ENCODE measurements around the gene PCBP2.

Gene PCBP2

DNA sequence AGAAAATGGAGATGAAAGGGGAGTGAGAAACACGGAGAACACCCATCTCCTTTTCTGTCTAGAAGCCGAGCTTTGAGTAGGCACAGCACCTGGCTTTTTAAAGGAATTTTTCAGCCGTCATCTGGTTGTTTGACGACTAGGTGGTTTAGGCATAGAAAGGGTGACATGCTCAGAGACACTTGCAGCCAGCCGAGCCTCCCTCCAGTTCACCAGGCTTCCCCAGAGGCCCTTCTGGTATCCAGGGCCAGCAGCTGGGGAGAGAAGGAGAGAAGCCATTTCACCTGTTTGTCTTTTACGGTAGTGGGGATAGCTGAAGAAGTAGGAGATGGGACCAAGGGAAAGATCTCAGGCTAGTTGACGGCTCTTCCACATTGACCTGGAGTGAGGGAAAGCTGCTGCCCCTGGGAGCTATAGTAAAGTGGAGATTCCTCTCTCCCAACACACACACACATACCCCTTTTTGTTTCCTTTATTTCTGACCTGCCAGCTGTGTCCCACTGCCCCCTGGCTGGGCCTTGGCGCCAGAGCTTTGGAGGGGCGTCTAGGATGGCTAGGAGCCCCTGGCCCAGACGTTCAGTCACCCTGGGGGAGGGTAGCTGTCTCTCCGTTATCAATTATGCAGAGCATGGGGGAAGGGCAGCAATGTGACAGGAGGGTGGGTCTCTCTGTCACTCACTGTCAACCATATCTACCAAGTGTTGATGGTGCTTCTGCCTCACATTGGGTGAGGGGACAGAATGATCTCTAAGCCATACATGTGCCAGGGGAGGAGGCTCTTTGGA is 41.9 kb downstream of the PCBP2 start:
- no peak for DNase-seq (ENCODE audit: low read depth in 2 of 2)

DNA sequence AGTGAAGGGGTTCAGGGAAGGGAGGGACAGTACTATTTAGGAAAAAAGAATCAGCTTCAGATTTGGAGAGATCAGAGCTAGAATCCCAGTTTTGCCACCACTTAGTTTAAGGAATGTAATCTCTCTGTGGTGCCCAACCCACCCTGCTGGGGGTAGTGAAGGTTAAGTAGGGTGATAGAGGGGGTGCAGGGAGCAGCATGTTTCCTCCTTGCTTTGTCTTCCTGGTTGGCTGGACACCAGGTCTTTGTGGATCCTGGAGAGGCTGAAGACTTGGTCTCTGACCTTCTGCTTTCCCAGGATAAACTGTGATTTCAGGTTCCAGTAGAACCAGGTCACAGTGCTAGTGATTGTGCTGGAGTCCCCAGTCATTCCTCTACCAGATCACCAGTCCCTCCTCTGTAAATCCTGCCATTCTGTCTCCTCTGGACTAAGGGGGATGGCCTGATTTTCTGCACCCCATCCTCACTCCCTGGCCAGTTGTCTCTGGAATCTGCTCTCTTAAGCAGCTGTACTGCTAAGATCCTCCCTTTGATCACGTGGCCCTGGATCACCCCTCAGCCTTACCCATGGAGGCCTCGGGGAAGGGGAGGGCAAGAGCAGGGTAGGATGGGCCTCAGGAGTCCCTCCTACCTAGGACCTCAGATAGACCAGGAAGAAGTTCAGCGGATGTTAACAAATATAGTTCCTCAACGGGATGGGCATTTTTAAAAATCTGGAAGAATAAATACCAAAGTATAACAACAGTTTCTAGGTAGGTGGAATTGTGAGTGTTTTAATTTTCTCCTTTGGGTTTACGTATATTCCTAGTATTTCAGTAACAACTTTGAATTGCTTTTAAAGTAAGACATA is 44.2 kb downstream of the PCBP2 start:
- DNase-seq (ENCODE audit: low read depth in 2 of 2), result no peak

DNA sequence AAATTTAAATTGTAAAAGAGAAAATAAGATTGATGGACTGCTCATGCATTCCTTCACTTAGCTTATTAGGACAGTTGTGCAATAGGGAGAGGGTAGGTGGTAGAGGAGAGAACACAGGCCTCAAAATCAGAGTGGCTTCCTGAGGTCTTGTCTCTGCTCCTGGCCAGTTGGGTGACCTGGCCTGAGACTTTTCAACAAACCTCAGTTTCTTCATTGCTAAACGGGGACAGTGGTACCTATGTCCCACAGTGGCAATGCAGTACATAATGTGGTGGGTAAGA is 44.8 kb downstream of the PCBP2 start:
- no peak for DNase-seq (ENCODE audit: low read depth in 2 of 2)

DNA sequence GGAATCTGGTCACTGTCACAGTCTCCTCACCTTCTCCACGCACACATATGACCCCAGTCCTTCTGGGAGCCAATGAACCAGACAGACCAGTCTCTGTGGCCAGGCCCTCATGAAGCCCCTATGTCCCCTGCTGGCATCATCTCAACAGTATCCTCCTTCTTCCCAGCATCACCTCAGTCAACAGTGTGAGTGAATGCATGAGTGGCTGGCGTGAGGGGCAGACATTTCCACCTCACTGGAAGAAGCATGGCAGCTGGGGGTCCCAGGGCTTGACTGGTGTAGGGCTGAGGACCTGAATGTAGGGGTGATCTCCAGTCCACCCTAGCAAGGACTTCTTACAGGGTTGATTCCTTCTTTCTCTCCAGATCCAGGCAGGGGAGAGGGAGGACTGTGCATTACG is 45.6 kb downstream of the PCBP2 start:
- no peak for DNase-seq (ENCODE audit: low read depth in 2 of 2)

DNA sequence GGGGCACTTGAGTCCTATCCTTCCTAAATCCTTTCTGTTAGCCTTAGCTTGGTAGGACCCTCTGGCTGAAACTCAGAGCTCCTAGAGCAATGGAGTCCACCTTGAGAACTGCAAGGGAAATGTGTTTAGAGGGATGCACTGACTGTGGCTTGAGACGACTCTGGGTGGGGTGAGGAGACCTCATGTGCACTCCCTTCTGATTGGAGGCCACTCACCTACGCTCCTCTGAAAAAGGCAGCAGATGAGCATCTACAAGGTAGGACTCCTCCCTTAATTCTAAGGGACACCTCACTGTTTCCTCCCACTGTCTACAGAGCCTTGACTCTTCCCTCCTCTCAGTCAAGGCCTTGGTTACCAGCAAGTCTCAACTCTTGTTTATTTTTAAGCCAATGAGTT is 46.3 kb downstream of the PCBP2 start:
- DNase-seq (ENCODE audit: low read depth in 2 of 2), result no peak

DNA sequence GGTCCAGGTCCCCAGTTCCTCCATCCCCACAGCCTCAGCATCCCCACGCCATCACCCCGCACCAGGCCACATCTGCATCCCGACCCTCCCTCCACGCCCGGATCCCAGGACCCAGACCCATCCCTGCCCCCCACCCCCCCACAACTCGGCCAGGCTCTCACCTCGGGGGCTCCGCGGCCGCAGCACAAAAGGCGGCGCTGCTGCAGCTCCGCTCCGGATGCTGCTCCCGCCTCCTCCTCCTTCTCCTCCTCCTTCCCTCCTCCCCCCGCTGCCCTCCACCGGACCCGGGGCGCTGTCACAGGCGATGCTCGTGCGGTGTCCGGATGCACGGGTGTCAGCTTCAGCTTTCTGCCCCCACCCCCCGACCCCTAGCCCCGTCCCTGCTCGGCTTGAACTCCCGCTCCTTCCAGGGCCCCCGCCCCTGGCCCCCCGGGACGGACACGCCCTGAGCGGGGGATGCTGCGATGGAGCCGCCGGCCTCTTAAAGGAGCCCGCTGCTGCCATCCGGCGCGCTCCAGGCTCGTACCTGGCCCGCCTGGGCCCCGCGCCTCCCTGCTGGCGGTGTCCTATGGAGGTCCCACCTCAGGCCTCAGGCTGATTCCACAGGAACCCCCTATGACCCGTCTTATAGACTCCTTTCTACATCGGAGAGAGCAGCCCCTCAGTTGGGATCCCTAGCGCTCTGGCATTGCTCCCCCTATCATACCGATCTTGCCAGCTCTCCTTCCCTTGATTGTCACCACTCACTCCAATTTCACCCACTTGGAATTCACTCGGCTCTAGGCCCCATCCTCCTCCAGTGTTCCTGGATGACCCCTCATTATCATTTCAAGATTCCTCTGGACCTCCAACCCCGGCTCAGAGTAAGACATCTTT is 47.6 kb downstream of the PCBP2 start, which contains the start of gene MAP3K12:
TSS of gene MAP3K12 (minus strand) at position 193 of the 876 bp plus-strand sequence. CDS start 12,067 bp downstream, outside the sequence.
- peak in 1 of 2 donors; percentile 40 for DNase-seq (ENCODE audit: low read depth in 2 of 2)

DNA sequence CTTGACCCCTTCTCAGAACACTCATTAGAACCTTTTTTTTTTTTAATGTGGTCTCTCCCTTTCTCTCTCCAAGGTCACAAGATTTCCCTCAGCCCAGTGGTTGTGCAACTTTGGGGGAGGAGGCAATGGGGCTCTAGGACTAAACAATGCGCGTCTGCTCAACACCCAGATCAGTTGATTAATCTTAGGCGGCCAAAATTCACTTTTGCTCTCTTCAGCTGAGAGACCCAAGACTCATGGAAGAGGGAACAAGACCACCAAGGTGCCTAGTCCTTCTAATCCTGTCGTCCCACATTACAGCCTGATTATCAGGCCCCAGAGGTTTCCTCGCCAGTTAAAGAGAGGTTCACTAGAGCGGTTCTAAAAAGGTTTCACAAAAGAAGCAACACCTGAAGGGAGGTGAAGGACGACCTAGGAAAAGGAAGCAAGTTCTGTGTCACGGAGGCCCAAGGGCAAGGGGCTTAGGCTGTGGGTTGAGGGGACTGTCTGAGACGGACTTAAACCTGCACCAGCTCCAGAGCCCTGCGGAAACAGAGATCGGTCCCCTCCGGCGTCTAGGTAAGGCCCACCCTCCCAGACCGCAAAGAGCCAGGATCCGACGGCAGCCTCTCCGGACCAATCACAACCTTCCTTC is 48.4 kb downstream of the PCBP2 start:
- no peak for DNase-seq (ENCODE audit: low read depth in 2 of 2)

DNA sequence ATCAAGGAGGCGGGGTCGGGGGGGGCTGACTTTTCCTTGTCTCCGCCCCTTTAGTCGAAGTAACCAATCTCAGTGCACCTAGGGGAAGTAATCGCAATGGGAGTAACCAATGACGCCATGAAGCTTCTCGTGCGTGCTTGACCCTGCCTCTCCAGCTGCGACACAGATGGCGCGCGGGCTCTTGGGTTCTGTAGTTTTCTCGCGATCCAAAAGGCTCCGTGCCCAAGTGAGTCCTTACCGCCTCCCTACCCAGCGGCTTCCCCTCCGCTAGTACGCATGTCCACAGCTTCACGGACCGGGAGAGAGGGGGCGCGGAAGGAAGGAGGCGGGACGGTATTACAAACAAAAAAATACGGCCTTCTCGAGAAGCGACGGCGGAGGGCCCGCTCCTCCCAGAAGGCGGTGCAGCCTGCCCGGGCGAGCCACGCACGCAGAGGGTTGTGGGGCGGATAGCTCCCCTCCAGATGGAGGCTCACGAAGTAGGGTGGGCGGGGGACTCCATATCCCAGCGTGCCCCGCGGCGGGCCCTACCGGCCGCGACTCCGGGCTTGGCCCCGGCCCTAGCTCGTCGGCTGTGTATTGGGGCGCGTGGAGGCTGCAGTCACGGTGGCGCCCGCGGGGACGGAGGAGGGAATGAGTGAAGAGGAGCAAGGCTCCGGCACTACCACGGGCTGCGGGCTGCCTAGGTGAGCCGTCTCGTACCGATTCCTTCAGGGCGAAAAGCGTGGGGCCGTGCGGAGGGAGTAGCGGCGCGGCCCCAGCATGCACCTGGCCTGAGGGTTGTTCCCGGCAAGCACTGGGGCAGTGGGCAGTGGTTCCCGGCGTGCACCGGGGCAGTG is 49.1 kb downstream of the PCBP2 start, which contains the start of gene TARBP2:
TSS of gene TARBP2 (plus strand) at position 508 of the 839 bp plus-strand sequence. CDS start at position 634, 126 bp downstream.
- peak; percentile 94 to 95 for DNase-seq (ENCODE audit: low read depth in 2 of 2)

DNA sequence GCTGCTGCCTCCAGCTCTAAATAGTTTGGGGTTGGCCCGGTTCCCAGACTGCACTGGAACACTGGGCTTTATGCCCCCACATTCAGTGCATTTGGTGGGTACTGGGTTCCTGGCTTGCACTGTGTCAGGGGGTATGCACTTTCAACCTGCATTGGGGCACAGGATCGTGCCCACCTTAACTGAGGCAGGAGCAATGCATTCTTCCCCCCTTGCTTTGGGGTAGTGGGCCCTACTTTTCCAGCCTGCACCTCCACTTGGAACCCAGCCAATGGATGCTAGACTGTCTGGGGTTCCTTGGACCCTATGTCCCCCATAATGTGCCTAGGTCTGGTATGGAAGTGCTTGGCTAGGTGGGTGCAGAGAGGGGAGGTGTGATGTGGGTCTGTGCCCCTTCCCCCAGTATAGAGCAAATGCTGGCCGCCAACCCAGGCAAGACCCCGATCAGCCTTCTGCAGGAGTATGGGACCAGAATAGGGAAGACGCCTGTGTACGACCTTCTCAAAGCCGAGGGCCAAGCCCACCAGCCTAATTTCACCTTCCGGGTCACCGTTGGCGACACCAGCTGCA is 49.8 kb downstream of the PCBP2 start:
- no peak for DNase-seq (ENCODE audit: low read depth in 2 of 2)

DNA sequence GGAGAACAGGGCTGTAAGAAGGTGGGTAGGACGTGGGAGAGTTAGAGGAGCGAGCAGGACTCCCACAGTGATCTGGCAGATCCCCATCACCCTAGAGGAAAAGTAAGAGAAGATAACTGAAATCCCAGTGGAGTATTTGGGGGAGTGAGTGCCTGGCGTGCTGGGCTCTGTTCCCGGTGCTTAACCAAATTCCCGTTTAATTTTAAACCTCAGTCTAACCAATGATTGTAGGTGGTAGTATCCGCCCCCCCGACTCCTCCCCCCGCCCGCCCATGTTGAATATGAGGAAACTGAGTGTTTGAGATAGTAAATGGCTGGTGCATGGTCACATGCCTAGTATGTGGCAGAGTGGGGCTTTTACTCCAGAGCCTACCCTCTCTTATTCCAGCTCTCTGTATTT is 50.4 kb downstream of the PCBP2 start:
- no peak for DNase-seq (ENCODE audit: low read depth in 2 of 2)

DNA sequence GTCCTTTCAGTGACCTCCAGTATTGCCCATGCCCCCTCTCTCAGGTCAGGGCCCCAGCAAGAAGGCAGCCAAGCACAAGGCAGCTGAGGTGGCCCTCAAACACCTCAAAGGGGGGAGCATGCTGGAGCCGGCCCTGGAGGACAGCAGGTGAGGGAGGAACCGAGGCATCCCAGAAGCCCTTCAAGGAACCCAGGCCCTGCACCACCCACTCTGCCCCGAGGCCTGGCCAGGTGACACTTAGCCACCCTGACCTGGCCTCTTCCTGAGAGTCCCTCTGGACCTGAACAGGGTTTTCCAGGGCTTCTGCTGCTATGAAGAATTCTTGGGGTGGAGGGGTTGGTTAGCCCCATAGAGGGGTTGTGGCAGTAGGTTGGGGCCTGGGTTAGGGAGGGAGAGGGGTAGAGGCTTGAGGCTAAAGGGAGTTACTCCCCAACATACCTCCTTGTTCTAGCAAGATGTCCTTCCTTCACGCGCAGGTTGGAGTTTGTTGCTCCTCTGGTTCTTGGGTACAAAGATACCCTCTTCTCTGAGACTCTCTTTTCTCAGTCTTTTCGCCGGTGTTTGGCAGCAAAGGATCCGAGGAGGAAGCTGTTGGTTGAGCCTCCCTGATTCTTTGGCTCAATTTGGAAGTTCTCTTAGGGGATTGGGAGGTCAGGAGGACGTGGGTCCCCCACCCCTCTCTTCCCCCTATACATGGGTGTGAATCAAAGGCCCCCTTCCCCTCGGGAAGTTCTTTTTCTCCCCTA is 51.3 kb downstream of the PCBP2 start:
- DNase-seq (ENCODE audit: low read depth in 2 of 2), result no peak

DNA sequence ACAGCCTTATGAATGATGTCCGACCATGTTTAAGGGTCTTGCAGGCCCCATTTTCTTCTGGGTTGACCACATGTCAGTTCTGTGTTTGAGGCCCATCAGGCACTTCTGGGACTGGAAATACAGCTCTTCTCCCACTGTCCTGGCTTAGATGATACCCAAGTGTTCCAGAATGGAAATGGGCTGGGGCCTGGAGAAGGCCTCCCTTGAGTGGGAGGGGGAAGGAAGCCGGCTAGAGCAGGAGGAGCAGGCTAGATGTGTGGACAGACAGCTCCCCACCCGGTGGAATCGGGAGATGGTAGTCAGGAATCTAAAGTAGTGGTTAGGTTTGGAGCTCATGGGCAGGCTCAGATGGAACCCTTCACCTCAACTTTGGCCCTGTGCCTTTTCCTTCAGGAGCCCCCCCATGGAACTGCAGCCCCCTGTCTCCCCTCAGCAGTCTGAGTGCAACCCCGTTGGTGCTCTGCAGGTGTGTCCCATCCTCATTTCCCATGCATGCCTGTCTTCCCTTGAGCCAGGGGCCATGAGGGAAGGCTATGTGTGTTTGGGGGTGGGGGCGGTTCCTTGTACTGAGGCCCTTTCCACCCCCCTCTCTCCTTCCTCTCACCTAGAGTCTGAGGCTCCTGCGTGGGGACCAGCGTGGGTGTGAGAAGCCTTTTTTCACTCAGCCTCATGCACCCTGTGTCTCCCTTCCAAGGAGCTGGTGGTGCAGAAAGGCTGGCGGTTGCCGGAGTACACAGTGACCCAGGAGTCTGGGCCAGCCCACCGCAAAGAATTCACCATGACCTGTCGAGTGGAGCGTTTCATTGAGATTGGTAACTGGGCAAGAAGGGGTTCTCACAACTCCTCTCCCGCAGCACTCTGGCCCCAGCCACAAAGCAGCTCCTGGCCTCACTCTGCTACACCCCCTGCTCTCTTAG is 52.4 kb downstream of the PCBP2 start:
- no peak for DNase-seq (ENCODE audit: low read depth in 2 of 2)

DNA sequence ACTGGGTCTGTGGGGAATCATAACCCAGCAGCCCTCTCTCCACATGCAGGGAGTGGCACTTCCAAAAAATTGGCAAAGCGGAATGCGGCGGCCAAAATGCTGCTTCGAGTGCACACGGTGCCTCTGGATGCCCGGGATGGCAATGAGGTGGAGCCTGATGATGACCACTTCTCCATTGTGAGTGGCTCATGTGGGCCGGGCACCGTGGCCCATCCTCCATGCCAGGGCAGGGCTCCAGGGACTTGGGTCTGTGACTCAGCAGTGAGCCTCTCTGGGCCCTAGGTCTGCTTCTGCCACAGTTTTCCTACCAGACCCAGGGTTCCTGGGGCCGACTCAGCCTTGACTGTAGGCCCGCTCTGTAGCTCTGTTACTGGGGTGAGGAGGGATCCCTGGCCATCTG is 53.2 kb downstream of the PCBP2 start:
- DNase-seq (ENCODE audit: low read depth in 2 of 2), result no peak

DNA sequence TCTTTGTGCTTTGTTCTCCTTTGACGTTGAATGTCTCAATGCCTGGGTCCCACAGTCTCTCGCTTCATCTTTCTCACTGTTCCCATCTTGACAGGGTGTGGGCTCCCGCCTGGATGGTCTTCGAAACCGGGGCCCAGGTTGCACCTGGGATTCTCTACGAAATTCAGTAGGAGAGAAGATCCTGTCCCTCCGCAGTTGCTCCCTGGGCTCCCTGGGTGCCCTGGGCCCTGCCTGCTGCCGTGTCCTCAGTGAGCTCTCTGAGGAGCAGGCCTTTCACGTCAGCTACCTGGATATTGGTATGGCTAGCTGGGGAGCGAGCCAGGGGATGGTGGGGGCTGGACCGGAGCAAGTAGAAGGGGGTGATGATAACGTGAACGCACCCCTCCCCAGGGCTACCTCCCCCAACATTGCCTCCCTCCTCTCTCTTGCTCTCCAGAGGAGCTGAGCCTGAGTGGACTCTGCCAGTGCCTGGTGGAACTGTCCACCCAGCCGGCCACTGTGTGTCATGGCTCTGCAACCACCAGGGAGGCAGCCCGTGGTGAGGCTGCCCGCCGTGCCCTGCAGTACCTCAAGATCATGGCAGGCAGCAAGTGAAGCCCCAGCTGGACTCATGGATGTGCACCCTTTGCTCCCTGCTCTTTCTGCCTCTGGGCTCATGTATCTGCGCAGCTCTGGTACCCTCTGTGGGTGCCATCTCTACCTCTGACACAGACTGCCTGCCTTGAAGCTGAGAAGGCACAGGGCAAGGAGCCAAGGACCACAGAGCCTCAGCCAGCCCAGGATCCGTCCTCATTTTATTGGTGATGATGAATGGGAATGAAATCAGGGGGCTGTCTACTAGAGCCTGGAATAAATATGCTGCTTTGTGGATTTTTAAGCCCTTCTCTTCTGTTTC is 53.9 kb downstream of the PCBP2 start:
- no peak for DNase-seq (ENCODE audit: low read depth in 2 of 2)

DNA sequence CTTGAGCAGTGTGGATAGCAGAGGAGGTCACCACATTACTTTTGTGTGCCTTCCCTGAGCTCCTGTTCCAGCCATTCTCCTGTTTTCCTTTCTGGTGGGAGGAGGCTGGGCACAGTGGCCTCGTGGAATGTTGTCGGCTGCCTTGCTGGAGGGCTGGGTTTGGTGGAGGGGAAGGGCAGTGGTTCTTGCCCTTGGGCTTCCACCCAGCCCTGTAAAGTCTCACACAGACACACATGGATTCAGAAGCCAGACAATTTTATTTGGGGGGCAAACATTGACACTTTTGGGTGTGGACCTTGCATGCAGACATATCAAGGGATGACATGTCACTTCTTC is 54.5 kb downstream of the PCBP2 start:
- DNase-seq (ENCODE audit: low read depth in 2 of 2), result no peak

DNA sequence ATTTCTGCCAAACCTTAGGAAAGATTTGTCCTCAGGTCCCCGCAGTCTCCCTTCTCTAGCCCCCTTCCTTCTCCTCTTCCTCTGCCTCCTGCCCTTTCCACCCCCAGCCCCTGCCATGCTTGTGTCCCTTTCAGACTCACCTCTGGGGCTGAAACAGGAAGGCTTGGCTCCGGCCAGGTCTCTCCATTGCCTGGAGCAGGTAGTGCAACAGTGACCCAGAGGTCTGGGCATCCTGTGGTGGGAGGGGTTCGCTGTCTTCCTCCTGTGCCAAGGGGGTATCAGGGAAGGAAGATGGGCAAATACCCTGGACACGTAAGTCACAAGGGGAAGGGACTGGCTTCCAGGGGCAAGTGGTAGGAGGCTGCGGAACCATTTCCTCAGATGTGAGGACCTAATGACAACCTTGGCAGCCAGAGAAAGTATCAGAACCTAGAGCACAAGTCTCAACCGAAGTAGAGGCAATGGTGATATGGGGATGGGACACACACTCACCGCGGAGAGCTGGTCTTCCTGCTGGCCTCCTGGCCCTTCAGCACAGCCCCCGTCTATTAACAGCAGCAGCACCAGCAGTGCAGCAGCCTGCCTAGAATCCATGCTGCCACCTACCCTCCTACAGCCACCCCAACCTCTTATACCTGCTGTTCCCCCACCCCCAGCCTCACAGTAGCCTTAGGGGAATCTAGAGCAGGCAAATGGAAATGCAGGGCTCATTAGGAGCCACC is 55.1 kb downstream of the PCBP2 start, which contains the start of gene NPFF:
TSS of gene NPFF (minus strand) at position 604 of the 722 bp plus-strand sequence. CDS start at position 594, 10 bp downstream.
- no peak for DNase-seq (ENCODE audit: low read depth in 2 of 2)

DNA sequence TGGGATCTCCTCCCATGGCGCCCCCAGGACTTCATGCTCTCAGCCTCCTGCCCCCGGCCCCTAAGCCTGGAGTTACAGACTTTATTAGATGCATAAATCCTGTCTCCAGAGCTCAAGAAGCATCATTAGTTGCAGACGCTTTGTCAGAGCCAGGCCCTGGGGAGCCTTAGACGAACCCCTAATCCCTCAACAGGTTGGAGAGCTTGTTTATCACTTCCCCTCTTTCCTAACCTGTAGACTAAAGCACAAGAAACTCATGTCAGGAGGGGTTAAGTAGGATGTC is 55.6 kb downstream of the PCBP2 start:
- DNase-seq (ENCODE audit: low read depth in 2 of 2), result no peak
